ENCODE measurements around the gene CHRNB2. TPM values are rescaled to one million over a fixed set of nuclear protein-coding genes. Genes with fewer than 3 reads are reported as not detected.

CHRNB2 gene
- total RNA-seq, 1 experiment from 2014 or later, result 0.21 TPM

DNA sequence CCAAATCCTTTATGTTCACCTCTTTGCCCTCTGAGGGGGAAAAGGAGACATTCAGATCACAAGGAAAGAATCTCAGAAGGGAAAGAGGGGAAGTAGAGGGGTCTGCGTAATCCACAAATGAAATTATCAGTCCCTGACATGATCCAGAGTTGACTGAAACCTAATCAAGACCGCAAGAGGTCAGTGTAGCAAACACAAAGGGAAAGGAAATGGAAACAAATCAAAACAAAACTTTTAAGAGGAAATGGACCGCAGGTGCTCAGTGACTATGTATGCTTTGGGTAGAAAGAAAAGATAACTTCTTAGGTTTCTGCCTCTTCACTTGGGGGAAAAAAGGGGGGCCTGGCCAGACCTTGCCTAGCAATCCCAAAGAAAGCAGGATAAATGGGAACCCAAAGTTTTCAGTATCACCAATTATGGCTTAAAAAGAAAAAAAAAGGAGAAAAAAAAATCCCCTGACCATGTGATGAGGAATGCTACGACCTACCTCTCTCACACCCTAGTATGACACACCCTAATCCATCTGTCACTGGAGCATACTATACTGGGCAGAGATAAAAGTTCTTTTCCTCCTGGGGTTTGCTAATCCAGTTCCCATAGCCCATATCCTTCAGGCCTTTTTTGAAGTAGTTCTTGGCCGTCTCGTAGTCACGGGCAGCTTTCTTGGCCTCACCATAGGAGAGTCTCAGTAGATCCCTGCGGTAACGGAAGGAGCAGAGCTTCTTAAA is 16.9 kb downstream of the CHRNB2 start:
- intact Hi-C loops (cut with micrococcal nuclease; ENCODE audit: unreplicated experiment), result no loop called here
- CTCF ChIA-PET, result no interaction called here
- H3K4me1 ChIP-seq (ENCODE audit: control insufficient read depth, insufficient read depth, low read length), result no peaks in the 10 kb centered on the region
- no peak overlapping the region for H3K4me3 ChIP-seq (ENCODE audit: low read depth in 2 of 2, low read length in 2 of 2)
- in situ Hi-C loops (cut with HindIII; ENCODE audit: low pct_unique_long_range_greater_than_20kb, low sequenced_read_pairs), result no loop called here
- no peaks in the 10 kb centered on the region for H3K9me3 ChIP-seq (ENCODE audit: control insufficient read depth, insufficient read depth, low read depth, low read length)
- ATAC-seq (no peak), DNase-seq (ENCODE audit: low read depth, low spot score) (no peak)
- peaks cover 37% of the 10 kb centered on the region; the same call in 1 of the 2 replicates for H3K36me3 ChIP-seq (ENCODE audit: control insufficient read depth, insufficient read depth, low read length)
- TF ChIP-seq, protein P1, sequence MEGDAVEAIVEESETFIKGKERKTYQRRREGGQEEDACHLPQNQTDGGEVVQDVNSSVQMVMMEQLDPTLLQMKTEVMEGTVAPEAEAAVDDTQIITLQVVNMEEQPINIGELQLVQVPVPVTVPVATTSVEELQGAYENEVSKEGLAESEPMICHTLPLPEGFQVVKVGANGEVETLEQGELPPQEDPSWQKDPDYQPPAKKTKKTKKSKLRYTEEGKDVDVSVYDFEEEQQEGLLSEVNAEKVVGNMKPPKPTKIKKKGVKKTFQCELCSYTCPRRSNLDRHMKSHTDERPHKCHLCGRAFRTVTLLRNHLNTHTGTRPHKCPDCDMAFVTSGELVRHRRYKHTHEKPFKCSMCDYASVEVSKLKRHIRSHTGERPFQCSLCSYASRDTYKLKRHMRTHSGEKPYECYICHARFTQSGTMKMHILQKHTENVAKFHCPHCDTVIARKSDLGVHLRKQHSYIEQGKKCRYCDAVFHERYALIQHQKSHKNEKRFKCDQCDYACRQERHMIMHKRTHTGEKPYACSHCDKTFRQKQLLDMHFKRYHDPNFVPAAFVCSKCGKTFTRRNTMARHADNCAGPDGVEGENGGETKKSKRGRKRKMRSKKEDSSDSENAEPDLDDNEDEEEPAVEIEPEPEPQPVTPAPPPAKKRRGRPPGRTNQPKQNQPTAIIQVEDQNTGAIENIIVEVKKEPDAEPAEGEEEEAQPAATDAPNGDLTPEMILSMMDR (IDR thresholded peaks at IDR 0.05), result no peak
- no peak for TF ChIP-seq TCF7L2 (IDR thresholded peaks at IDR 0.05; ENCODE audit: low read depth, low read length)
- BruUV-seq (replicated peaks), result no TSS peak
- H3K27me3 ChIP-seq (ENCODE audit: control insufficient read depth, insufficient read depth, low read length), result no peaks in the 10 kb centered on the region
- POLR2A ChIA-PET, result no interaction called here
- H3K27ac ChIP-seq (ENCODE audit: low read length), result no peak overlapping the region

DNA sequence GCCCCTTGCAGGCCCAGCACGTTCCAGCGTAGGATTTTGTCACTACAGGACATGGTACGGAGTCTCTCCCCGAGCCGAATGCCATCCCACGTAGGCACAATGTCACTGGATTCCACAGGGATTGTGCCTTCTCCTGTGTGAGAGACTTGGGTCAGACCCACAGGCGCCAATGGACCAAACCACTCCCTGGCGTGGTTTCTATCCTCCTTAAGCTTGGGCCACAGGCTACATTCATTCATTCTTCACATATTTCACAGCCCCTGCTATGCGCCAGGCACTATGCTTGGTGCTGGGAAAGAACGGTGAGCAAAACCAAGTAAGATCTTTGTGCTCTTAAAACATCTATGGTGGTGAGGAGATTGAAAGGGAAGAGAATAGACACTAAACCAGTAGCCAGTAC is 18.7 kb downstream of the CHRNB2 start:
- CTCF ChIA-PET, result no interaction called here
- Histone ChIP-seq H3K4me1 (ENCODE audit: control insufficient read depth, insufficient read depth, low read length) (no peaks in the 10 kb centered on the region; the same call in 1 of the 2 replicates), H3K36me3 (ENCODE audit: control insufficient read depth, insufficient read depth, low read length) (peaks cover 34% of the 10 kb centered on the region; the same call in 1 of the 2 replicates), H3K27me3 (ENCODE audit: control insufficient read depth, insufficient read depth, low read length) (no peaks in the 10 kb centered on the region), H3K9me3 (ENCODE audit: control insufficient read depth, insufficient read depth, low read depth, low read length) (no peaks in the 10 kb centered on the region), H3K27ac (ENCODE audit: low read length) (no peak overlapping the region), H3K4me3 (ENCODE audit: low read depth in 2 of 2, low read length in 2 of 2) (no peak overlapping the region)
- DNase-seq (ENCODE audit: low read depth, low spot score) (no peak), ATAC-seq (no peak; the same call in 1 of the 2 replicates)
- BruUV-seq (replicated peaks), result no TSS peak
- no peak for TF ChIP-seq POLR2AphosphoS5 (IDR thresholded peaks at IDR 0.05; ENCODE audit: low read depth, low read length)
- TF ChIP-seq SIN3A (IDR thresholded peaks at IDR 0.05; ENCODE audit: borderline replicate concordance, insufficient read depth, low read depth, low read length), result no peak
- no peak for TF ChIP-seq TCF7L2 (IDR thresholded peaks at IDR 0.05; ENCODE audit: low read depth, low read length)
- TF ChIP-seq, protein P1 (IDR thresholded peaks at IDR 0.05), result no peak
- intact Hi-C loops (cut with micrococcal nuclease; ENCODE audit: unreplicated experiment), result no loop called here
- in situ Hi-C loops (cut with HindIII; ENCODE audit: low pct_unique_long_range_greater_than_20kb, low sequenced_read_pairs), result no loop called here
- POLR2A ChIA-PET, result no interaction called here

DNA sequence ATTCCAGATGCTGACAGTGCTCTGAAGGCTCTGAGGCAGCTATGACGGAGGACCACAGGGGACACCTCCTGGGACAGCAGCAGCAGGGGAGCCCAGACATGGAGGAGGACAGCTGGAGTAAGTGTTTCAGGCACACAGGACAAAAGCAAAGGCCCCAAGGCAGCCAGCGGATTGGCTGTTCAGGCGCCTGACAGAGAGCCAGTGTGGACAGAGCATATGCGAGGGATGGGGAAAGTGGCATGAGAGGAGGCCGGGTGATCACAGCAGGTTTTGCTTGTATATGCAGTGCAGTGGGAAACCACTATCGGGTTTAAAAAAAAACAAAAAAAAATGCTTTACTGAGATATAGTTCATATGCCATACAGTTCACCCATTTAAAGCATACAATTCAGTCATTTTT is 19.1 kb downstream of the CHRNB2 start:
- H3K27ac ChIP-seq (ENCODE audit: low read length), result no peak overlapping the region
- ChIA-PET CTCF (no interaction called here), POLR2A (no interaction called here)
- no peaks in the 10 kb centered on the region for H3K27me3 ChIP-seq (ENCODE audit: control insufficient read depth, insufficient read depth, low read length)
- no peak overlapping the region for H3K4me3 ChIP-seq (ENCODE audit: low read depth in 2 of 2, low read length in 2 of 2)
- TF ChIP-seq TCF7L2 (IDR thresholded peaks at IDR 0.05; ENCODE audit: low read depth, low read length) (no peak), POLR2AphosphoS5 (IDR thresholded peaks at IDR 0.05; ENCODE audit: low read depth, low read length) (no peak), SIN3A (IDR thresholded peaks at IDR 0.05; ENCODE audit: borderline replicate concordance, insufficient read depth, low read depth, low read length) (no peak)
- TF ChIP-seq, protein P2, sequence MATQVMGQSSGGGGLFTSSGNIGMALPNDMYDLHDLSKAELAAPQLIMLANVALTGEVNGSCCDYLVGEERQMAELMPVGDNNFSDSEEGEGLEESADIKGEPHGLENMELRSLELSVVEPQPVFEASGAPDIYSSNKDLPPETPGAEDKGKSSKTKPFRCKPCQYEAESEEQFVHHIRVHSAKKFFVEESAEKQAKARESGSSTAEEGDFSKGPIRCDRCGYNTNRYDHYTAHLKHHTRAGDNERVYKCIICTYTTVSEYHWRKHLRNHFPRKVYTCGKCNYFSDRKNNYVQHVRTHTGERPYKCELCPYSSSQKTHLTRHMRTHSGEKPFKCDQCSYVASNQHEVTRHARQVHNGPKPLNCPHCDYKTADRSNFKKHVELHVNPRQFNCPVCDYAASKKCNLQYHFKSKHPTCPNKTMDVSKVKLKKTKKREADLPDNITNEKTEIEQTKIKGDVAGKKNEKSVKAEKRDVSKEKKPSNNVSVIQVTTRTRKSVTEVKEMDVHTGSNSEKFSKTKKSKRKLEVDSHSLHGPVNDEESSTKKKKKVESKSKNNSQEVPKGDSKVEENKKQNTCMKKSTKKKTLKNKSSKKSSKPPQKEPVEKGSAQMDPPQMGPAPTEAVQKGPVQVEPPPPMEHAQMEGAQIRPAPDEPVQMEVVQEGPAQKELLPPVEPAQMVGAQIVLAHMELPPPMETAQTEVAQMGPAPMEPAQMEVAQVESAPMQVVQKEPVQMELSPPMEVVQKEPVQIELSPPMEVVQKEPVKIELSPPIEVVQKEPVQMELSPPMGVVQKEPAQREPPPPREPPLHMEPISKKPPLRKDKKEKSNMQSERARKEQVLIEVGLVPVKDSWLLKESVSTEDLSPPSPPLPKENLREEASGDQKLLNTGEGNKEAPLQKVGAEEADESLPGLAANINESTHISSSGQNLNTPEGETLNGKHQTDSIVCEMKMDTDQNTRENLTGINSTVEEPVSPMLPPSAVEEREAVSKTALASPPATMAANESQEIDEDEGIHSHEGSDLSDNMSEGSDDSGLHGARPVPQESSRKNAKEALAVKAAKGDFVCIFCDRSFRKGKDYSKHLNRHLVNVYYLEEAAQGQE (IDR thresholded peaks at IDR 0.05; ENCODE audit: insufficient read depth in 1 of 2, low read depth in 2 of 2, low read length in 1 of 2), result no peak
- TF ChIP-seq, protein P1 (IDR thresholded peaks at IDR 0.05), result no peak
- no peaks in the 10 kb centered on the region for H3K9me3 ChIP-seq (ENCODE audit: control insufficient read depth, insufficient read depth, low read depth, low read length)
- no peaks in the 10 kb centered on the region; the same call in 1 of the 2 replicates for H3K4me1 ChIP-seq (ENCODE audit: control insufficient read depth, insufficient read depth, low read length)
- intact Hi-C loops (cut with micrococcal nuclease; ENCODE audit: unreplicated experiment), result no loop called here
- in situ Hi-C loops (cut with HindIII; ENCODE audit: low pct_unique_long_range_greater_than_20kb, low sequenced_read_pairs), result no loop called here
- peaks cover 34% of the 10 kb centered on the region; the same call in 1 of the 2 replicates for H3K36me3 ChIP-seq (ENCODE audit: control insufficient read depth, insufficient read depth, low read length)
- no peak for ATAC-seq
- no peak for DNase-seq (ENCODE audit: low read depth, low spot score)
- no TSS peak for BruUV-seq (replicated peaks)

All from Panc1 (cell line).